Spleen (tissue), 11 donors: ENCODE results near the gene RELCH. TPM values are rescaled to one million over a fixed set of nuclear protein-coding genes. Genes with fewer than 3 reads are reported as not detected.
"Not testable (repeated sequence)": the region's sequence is repeated elsewhere in the genome, so short reads cannot be mapped to it uniquely, and the experiment has no call there.

Experiments
- DNase-seq: peaks from one replicate; pipeline ENCODE4 v3.0.0-alpha.2; 2020
- H3K27ac ChIP-seq, 8 donors: fragments of 200-600 bp; sonication (generic) in 7 of 8; 1 replicate in 4 of 8; 2 replicates in 4 of 8; pipeline versions ENCODE4 v1.5.0 to v1.8.0; 2016 to 2021; ENCODE audit warnings: inconsistent platforms in 4 of 8, mild to moderate bottlenecking in 4 of 8, moderate library complexity in 1 of 8
- H3K27me3 ChIP-seq, 7 donors: fragments of 200-600 bp; sonication (generic) in 6 of 7; replicated peaks in 1 of 7; 1 replicate in 4 of 7; 2 replicates in 3 of 7; pipeline versions ENCODE4 v1.5.0 to v1.8.0; 2016 to 2021; ENCODE audit warnings: inconsistent platforms in 3 of 7, mild to moderate bottlenecking in 1 of 7
- H3K36me3 ChIP-seq, 6 donors: fragments of 200-600 bp; sonication (generic) in 5 of 6; 1 replicate in 4 of 6; 2 replicates in 2 of 6; pipeline versions ENCODE4 v1.5.0 to v1.8.0; 2016 to 2021; ENCODE audit warnings: inconsistent platforms in 2 of 6
- H3K4me1 ChIP-seq, 6 donors: fragments of 200-600 bp; sonication (generic) in 5 of 6; 1 replicate in 3 of 6; 2 replicates in 3 of 6; pipeline versions ENCODE4 v1.5.0 to v1.8.0; 2016 to 2021; ENCODE audit warnings: inconsistent platforms in 3 of 6
- H3K4me3 ChIP-seq, 8 donors: fragments of 200-600 bp; sonication (generic) in 7 of 8; 1 replicate in 4 of 8; 2 replicates in 4 of 8; pipeline versions ENCODE4 v1.5.0 to v1.8.0; 2016 to 2021; ENCODE audit warnings: inconsistent platforms in 4 of 8, mild to moderate bottlenecking in 4 of 8, moderate library complexity in 2 of 8
- H3K9me3 ChIP-seq, 8 donors: fragments of 200-600 bp; sonication (generic) in 7 of 8; 1 replicate in 4 of 8; 2 replicates in 4 of 8; pipeline versions ENCODE4 v1.5.0 to v1.8.0; 2016 to 2021; ENCODE audit warnings: inconsistent platforms in 4 of 8
- POLR2A ChIP-seq, 3 donors: fragments of 450-650 bp; IDR thresholded peaks; one replicate each; pipeline ENCODE4 v1.5.1; 2017; ENCODE audit warnings: antibody characterized with exemption in 3 of 3, mild to moderate bottlenecking in 1 of 3
- POLR2AphosphoS5 ChIP-seq, 3 donors: sonication (generic); formaldehyde crosslinking; IDR thresholded peaks; one replicate each; pipeline ENCODE4 v1.5.1; 2017; ENCODE audit warnings: antibody characterized with exemption in 3 of 3
- WGBS, 5 donors: extraction: QIAGEN DNeasy Blood & Tissue Kit in 3 of 5; methylation state at CpG; one replicate each; pipeline versions ENCODE4 v1.1.5 to v1.1.7; 2013 to 2018; 5-methylcytosine and 5-hydroxymethylcytosine counted together
- intact Hi-C: fragments of 100-400 bp; cut with DNase I; formaldehyde crosslinking; loops from one replicate; pipeline ENCODE4 v1.15.0; 2023; ENCODE audit warnings: low total_unique reads
- polyA plus RNA-seq, 3 donors: library from polyadenylated mRNA; stranded (reverse); fragments of 200-250 nt; gene quantifications; one replicate each; pipeline ENCODE4 v1.2.1, GENCODE V29; 2013
- total RNA-seq, 7 donors: library from RNA; depleted of rRNA in 3 of 7; stranded (reverse); fragments of >200 nt in 3 of 7; fragmentation: NEBNext Ultra II Directional in 4 of 7; extraction: Animal tissue kit (Norgen Biotek cat#: 25700) in 4 of 7; gene quantifications; one replicate each; pipeline versions ENCODE4 v1.1.0 to v1.2.1, GENCODE V29; 2016 to 2021
- TF ChIP-seq, protein P1 (sequence below), 11 experiments: fragments of 200-600 bp in 7 of 11; fragments of 450-650 bp in 4 of 11; sonication (generic) in 4 of 11; IDR thresholded peaks in 8 of 11; conservative IDR thresholded peaks in 3 of 11; 1 replicate in 7 of 11; 2 replicates in 4 of 11; pipeline versions ENCODE4 v1.4.0 to v1.8.0; 2016 to 2021; ENCODE audit warnings: antibody characterized with exemption in 11 of 11, inconsistent platforms in 4 of 11, mild to moderate bottlenecking in 1 of 11
- donor health status: healthy with polysubstance abuse.
- donor health status: DM: no; HTN: no; CAD: no; lungs with moderate emphysema.
- donor health status: DM: no; HTN: no; CAD: no.
- donor health status: Bipolar disorder and iron deficiency.
- donor health status: healthy.
- donor health status: DM: no; HTN: no; CAD: no.
- donor health status: DM: yes; HTN: yes; CAD: no.

The RELCH gene
- total and polyA plus RNA-seq, 10 donors = 11.8 to 75.1 (median 49.3) TPM

DNA sequence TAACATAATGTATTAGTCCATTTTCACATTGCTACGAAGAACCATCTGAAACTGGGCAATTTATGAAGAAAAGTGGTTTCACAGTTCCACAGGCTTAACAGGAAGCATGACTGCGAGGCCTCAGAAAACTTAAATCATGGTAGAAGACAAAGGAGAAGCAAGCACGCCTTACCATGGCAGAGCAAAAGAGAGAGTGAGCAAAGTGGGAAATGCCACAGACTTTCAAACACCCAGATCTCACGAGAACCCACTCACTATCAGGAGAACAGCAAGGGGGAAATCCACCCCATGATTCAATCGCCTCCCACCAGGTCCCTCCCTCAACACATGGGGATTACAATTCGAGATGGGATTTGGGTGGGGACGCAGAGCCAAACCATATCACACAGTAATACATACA is 22.7 kb upstream of the RELCH start:
- Histone ChIP-seq H3K27me3 (no peaks in the 10 kb centered on the region), H3K4me3 (no peak overlapping the region), H3K4me1 (no peaks in the 10 kb centered on the region), H3K27ac (no peak overlapping the region), H3K9me3 (peaks cover 0 to 7% (median 0%) of the 10 kb centered on the region in 8 donors), H3K36me3 (peaks cover 0 to 18% (median 5%) of the 10 kb centered on the region in 6 donors)
- intact Hi-C loops = no loop called here
- WGBS, 5 donors = 81 to 90% (median 86%) methylated on average over 7 of the region's 7 CpGs
- DNase-seq = no peak
- TF ChIP-seq POLR2A (IDR thresholded peaks at IDR 0.05) = no peak
- no peak for TF ChIP-seq POLR2AphosphoS5 (IDR thresholded peaks at IDR 0.05)
- TF ChIP-seq, protein P1, sequence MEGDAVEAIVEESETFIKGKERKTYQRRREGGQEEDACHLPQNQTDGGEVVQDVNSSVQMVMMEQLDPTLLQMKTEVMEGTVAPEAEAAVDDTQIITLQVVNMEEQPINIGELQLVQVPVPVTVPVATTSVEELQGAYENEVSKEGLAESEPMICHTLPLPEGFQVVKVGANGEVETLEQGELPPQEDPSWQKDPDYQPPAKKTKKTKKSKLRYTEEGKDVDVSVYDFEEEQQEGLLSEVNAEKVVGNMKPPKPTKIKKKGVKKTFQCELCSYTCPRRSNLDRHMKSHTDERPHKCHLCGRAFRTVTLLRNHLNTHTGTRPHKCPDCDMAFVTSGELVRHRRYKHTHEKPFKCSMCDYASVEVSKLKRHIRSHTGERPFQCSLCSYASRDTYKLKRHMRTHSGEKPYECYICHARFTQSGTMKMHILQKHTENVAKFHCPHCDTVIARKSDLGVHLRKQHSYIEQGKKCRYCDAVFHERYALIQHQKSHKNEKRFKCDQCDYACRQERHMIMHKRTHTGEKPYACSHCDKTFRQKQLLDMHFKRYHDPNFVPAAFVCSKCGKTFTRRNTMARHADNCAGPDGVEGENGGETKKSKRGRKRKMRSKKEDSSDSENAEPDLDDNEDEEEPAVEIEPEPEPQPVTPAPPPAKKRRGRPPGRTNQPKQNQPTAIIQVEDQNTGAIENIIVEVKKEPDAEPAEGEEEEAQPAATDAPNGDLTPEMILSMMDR (IDR thresholded peaks at IDR 0.05 in 8 of 11, conservative IDR thresholded peaks at IDR 0.05 in 3 of 11) = no peak

GRCh38 chr18:62164855-62165487 is 22.1 kb upstream of the RELCH start:
- no peaks in the 10 kb centered on the region for H3K27me3 ChIP-seq
- H3K36me3 ChIP-seq = peaks cover 0 to 12% (median 5%) of the 10 kb centered on the region in 6 donors
- TF ChIP-seq POLR2A (IDR thresholded peaks at IDR 0.05) = no peak
- TF ChIP-seq POLR2AphosphoS5 (IDR thresholded peaks at IDR 0.05) = no peak
- TF ChIP-seq, protein P1 (IDR thresholded peaks at IDR 0.05 in 8 of 11, conservative IDR thresholded peaks at IDR 0.05 in 3 of 11) = no peak
- H3K4me3 ChIP-seq = no peak overlapping the region
- H3K27ac ChIP-seq = no peak overlapping the region
- 69 to 78% (median 70%) methylated on average over 5 of the region's 5 CpGs for WGBS, 5 donors
- intact Hi-C loops = no loop called here
- DNase-seq = no peak
- H3K4me1 ChIP-seq = no peaks in the 10 kb centered on the region
- peaks cover 0 to 7% (median 0%) of the 10 kb centered on the region in 8 donors for H3K9me3 ChIP-seq

DNA sequence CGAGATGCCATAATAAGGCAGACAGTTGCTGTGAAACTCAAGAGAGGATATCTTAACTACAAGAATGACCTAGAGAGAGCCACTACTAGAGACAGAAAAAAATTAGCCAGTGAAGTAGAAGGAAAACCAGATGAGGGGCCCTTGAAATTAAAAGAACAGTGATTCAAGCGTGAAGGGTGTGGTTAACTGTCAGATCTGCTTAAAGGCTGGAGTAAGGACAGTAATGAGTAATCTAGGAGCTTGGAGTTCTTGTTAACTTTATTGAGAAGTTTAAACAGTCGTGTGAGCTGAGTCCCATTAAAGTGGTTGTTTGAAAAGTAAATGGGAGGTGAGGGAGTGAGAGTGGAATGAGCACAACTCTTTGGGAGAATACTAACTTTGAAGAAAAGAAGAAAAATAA is 21.5 kb upstream of the RELCH start:
- intact Hi-C loops = no loop called here
- 81 to 90% (median 87%) methylated on average over 3 of the region's 3 CpGs for WGBS, 5 donors
- Histone ChIP-seq H3K9me3 (peaks cover 0 to 7% (median 0%) of the 10 kb centered on the region in 8 donors), H3K36me3 (peaks cover 0 to 5% (median 4%) of the 10 kb centered on the region in 6 donors), H3K4me1 (no peaks in the 10 kb centered on the region), H3K27ac (no peak overlapping the region), H3K4me3 (no peak overlapping the region), H3K27me3 (no peaks in the 10 kb centered on the region)
- DNase-seq = no peak
- TF ChIP-seq POLR2A (IDR thresholded peaks at IDR 0.05) = no peak
- TF ChIP-seq POLR2AphosphoS5 (IDR thresholded peaks at IDR 0.05) = no peak
- TF ChIP-seq, protein P1 (IDR thresholded peaks at IDR 0.05 in 8 of 11, conservative IDR thresholded peaks at IDR 0.05 in 3 of 11) = no peak

- H3K27me3 ChIP-seq, H3K9me3 ChIP-seq, H3K27ac ChIP-seq, DNase-seq, H3K4me1 ChIP-seq, H3K4me3 ChIP-seq, H3K36me3 ChIP-seq, intact Hi-C loops: not testable (repeated sequence)
- 96 to 100% (median 97%) methylated on average over 1 of the region's 1 CpG for WGBS, 5 donors
These were observed 20.5 kb upstream of the RELCH start for GRCh38 chr18:62166524-62166923.
